ENCODE results near the gene KRTAP3-2. TPM values are rescaled to one million over a fixed set of nuclear protein-coding genes. Genes with fewer than 3 reads are reported as not detected.

Gene KRTAP3-2
- total RNA-seq, 6 donors from 2014 or later: not detected

DNA sequence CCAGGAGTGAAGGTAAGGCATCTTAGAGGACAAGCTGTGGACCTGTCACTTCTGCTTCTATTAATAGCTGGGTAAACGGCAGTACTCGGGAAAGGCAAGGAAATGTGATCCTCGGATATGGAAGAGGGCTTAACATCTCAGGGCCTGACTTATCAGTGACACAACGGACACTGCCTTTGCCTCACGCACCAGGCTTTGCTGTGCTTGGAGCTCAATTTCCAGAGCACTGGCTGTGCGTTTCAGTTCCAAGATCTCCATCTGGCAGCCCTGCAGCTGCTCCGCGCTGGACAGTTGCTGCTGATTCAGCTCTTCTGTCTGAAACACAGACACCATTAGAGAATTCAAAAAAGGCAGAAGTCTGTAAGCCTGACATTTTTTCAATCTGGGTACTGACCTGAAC, 19.1 kb downstream of the KRTAP3-2 start:
- H3K4me3 ChIP-seq: no peak overlapping the region
- TF ChIP-seq, protein P1, sequence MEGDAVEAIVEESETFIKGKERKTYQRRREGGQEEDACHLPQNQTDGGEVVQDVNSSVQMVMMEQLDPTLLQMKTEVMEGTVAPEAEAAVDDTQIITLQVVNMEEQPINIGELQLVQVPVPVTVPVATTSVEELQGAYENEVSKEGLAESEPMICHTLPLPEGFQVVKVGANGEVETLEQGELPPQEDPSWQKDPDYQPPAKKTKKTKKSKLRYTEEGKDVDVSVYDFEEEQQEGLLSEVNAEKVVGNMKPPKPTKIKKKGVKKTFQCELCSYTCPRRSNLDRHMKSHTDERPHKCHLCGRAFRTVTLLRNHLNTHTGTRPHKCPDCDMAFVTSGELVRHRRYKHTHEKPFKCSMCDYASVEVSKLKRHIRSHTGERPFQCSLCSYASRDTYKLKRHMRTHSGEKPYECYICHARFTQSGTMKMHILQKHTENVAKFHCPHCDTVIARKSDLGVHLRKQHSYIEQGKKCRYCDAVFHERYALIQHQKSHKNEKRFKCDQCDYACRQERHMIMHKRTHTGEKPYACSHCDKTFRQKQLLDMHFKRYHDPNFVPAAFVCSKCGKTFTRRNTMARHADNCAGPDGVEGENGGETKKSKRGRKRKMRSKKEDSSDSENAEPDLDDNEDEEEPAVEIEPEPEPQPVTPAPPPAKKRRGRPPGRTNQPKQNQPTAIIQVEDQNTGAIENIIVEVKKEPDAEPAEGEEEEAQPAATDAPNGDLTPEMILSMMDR (IDR thresholded peaks at IDR 0.05): no peak
- TF ChIP-seq EP300 (IDR thresholded peaks at IDR 0.05): no peak
- TF ChIP-seq POLR2AphosphoS5 (IDR thresholded peaks at IDR 0.05): no peak
- no peak for TF ChIP-seq POLR2A (IDR thresholded peaks at IDR 0.05)
- no peaks in the 10 kb centered on the region for H3K9me3 ChIP-seq
- H3K27ac ChIP-seq: no peak overlapping the region
- WGBS, 2 donors: 46 to 58% methylated on average over 8 of the region's 8 CpGs
- H3K4me1 ChIP-seq: no peaks in the 10 kb centered on the region
- no peaks in the 10 kb centered on the region for H3K36me3 ChIP-seq
- DNase-seq (peak in 1 of 2 donors; percentile 13), ATAC-seq (ENCODE audit: low FRiP score in 2 of 2) (peak in 1 of 2 donors; percentile 17)
- H3K27me3 ChIP-seq: no peaks in the 10 kb centered on the region

DNA sequence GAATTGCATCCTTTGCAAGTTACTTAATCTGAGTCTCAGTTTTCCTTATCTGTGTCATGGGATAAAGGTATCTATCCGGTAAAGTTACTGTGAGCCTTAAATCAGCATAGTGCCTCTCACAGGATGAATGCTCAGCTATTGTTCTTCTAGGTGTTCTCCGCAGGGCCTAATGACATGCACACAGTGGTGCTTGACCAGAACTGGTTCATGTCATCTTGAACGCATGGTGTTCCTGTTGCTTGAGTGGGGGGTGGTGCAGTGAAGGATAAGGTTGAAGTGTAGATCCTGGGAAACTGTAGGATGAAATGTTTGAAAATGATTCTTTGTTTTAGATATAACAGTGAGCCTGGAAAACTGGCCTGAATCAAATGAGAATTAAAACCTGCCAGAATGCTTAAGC, 19.6 kb downstream of the KRTAP3-2 start:
- Histone ChIP-seq H3K27me3 (no peaks in the 10 kb centered on the region), H3K27ac (no peak overlapping the region), H3K4me3 (no peak overlapping the region), H3K4me1 (no peaks in the 10 kb centered on the region), H3K36me3 (no peaks in the 10 kb centered on the region), H3K9me3 (no peaks in the 10 kb centered on the region)
- no peak for DNase-seq
- TF ChIP-seq POLR2AphosphoS5 (IDR thresholded peaks at IDR 0.05) (no peak), POLR2A (IDR thresholded peaks at IDR 0.05) (no peak), EP300 (IDR thresholded peaks at IDR 0.05) (no peak)
- TF ChIP-seq, protein P1 (IDR thresholded peaks at IDR 0.05): no peak
- 82% methylated on average over 3 of the region's 3 CpGs for WGBS, 2 donors
- ATAC-seq (ENCODE audit: low FRiP score in 2 of 2): no peak

DNA sequence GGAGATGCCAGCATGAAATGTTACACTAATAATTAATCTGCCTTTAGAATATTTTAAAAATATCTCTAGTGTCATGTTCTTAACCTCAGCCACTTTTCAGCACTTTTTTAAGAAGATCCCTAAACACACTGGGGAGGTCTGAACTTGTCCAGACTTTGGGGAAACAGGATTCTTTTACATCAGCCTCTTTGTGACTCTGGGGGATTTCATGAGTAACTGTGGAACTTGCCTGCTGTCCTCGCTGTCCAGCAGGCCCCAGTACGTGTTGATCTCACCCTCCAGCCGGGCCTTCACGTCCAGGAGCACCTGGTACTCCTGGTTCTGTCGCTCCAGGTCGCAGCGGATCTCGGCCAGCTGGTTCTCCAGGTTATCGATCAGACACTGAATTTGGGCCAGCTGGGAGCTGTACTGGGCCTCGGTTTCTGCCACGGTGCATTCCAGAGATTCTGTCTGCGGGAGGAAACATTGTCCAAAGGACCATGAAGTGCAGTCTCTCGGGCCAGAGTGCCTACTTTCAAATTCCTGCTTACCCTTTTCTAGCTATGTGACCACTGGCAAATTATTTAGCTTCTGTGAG, 21.0 kb downstream of the KRTAP3-2 start:
- no peak for TF ChIP-seq POLR2AphosphoS5 (IDR thresholded peaks at IDR 0.05)
- no peaks in the 10 kb centered on the region for H3K9me3 ChIP-seq
- DNase-seq: peak in 1 of 2 donors; percentile 22
- no peak for ATAC-seq (ENCODE audit: low FRiP score in 2 of 2)
- H3K27ac ChIP-seq: no peak overlapping the region
- no peaks in the 10 kb centered on the region for H3K4me1 ChIP-seq
- 64 to 67% methylated on average over 11 to 13 of the region's 13 CpGs for WGBS, 2 donors
- no peak overlapping the region for H3K4me3 ChIP-seq
- H3K27me3 ChIP-seq: no peaks in the 10 kb centered on the region
- no peaks in the 10 kb centered on the region for H3K36me3 ChIP-seq

GRCh38 chr17:40975516-40975915, 24.2 kb downstream of the KRTAP3-2 start:
- Histone ChIP-seq H3K27me3 (no peaks in the 10 kb centered on the region), H3K36me3 (no peaks in the 10 kb centered on the region), H3K27ac (no peak overlapping the region), H3K9me3 (no peaks in the 10 kb centered on the region), H3K4me3 (no peak overlapping the region), H3K4me1 (no peaks in the 10 kb centered on the region)
- DNase-seq: no peak
- no peak for ATAC-seq (ENCODE audit: low FRiP score in 2 of 2)
- TF ChIP-seq POLR2AphosphoS5 (IDR thresholded peaks at IDR 0.05): no peak
- no peak for TF ChIP-seq POLR2A (IDR thresholded peaks at IDR 0.05)
- TF ChIP-seq, protein P1 (IDR thresholded peaks at IDR 0.05): no peak
- no peak for TF ChIP-seq EP300 (IDR thresholded peaks at IDR 0.05)

GRCh38 chr17:40974366-40974765, 25.3 kb downstream of the KRTAP3-2 start:
- no peaks in the 10 kb centered on the region for H3K36me3 ChIP-seq

More at GRCh38 chr17:40974366-40974765, 25.3 kb downstream of the KRTAP3-2 start:
- Histone ChIP-seq H3K4me3 (no peak overlapping the region), H3K27me3 (no peaks in the 10 kb centered on the region), H3K9me3 (no peaks in the 10 kb centered on the region), H3K27ac (no peak overlapping the region), H3K4me1 (no peaks in the 10 kb centered on the region)
- TF ChIP-seq EP300 (IDR thresholded peaks at IDR 0.05): no peak
- TF ChIP-seq POLR2AphosphoS5 (IDR thresholded peaks at IDR 0.05): no peak
- TF ChIP-seq, protein P1 (IDR thresholded peaks at IDR 0.05): no peak
- no peak for TF ChIP-seq POLR2A (IDR thresholded peaks at IDR 0.05)
- 87 to 94% methylated on average over 3 of the region's 3 CpGs for WGBS, 2 donors
- DNase-seq: no peak
- ATAC-seq (ENCODE audit: low FRiP score in 2 of 2): no peak
